Cerebellar nuclear complex (tissue), 1 donor: ENCODE measurements around the gene COL19A1.

ENCODE experiments used
- DNase-seq, 2 experiments: peaks; one replicate each; lab custom pipeline; 2025; lab: John Stamatoyannopoulos, UW

The COL19A1 gene

GRCh38 chr6:70059039-70059719 lies 192.8 kb downstream of the COL19A1 start:
- DNase-seq = no peak

DNA sequence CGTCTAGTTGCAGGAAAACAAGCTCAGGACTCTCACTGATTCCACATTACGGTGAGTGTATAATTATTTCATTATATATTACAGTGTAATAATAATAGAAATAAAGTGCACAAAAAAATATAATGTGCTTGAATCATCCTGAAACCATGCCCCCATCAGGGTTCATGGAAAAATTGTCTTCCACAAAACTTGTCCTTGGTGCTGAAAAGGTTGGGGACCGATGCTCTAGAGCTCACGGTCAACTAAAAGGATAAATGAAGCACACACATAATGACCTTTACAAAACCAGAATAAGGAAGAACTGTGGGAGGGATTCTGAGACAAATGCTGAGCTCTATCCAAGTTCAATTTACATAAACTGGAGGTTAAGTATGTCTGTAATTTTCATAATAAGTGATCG lies 194.3 kb downstream of the COL19A1 start:
- DNase-seq = no peak

DNA sequence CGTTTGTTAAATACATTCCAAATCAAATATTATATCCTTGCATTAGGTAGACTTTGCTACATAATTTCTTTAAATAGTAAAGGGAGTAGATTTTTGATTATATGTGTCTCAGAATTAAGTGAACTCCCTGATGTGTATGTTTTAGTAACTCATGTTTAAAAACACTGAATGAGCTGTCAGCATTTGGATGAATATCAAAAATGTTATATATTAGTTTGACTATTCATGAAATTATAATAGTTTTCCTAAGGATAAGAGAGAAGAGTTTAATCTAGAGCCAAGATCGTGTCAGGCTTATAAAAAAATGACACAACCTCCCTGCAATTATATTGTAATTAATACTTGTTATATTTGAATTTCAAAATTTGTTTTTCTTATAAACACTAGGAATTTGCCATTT lies 195.2 kb downstream of the COL19A1 start:
- no peak for DNase-seq

- DNase-seq = no peak
These were observed 195.7 kb downstream of the COL19A1 start for GRCh38 chr6:70062010-70062409.

- DNase-seq = no peak
These were observed 206.3 kb downstream of the COL19A1 start for GRCh38 chr6:70072540-70073179.

DNA sequence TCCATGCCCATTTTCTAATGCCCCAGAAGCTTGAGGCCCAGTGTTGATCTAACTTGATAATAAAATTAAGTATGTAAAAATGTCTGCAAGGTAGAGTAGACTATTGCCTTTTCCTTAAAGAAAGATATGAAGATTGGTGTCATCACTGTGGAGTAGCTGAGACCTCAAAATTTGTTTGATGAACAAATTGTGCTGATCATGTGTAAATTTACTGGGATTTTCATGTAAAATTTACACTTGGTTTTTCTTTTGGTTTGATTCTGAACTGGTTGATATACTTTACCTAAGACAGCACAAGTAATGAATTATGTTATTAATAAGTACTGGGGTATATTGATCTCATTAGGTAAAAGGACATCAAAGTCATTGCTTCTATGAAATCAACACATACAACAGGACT lies 207.3 kb downstream of the COL19A1 start:
- no peak for DNase-seq

DNA sequence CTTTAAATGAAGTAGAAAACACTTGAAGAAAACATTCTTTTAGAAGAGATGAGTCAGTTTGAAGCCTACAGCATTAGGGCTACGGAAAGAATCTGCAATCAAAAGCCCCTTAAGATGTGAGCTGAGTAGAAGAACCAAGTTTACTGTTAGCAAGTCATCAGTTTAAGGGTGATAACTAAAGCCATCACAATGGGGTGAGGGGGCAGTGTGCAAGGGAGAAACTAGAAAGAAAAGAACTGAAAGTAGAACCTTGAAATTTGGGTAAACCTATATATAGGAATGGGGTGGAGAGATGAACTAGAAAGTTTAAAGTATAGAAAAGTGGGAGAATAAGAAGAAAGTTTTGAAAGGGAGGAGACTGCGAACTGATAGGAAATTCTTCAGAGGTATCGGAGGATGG lies 212.9 kb downstream of the COL19A1 start:
- DNase-seq = no peak

GRCh38 chr6:70080443-70081070 lies 214.2 kb downstream of the COL19A1 start:
- DNase-seq = no peak

GRCh38 chr6:70082830-70083229 lies 216.5 kb downstream of the COL19A1 start:
- no peak for DNase-seq

- no peak for DNase-seq
These were observed 220.4 kb downstream of the COL19A1 start for GRCh38 chr6:70086806-70087205.

- no peak for DNase-seq
These were observed 227.8 kb downstream of the COL19A1 start for GRCh38 chr6:70094156-70094555.

DNA sequence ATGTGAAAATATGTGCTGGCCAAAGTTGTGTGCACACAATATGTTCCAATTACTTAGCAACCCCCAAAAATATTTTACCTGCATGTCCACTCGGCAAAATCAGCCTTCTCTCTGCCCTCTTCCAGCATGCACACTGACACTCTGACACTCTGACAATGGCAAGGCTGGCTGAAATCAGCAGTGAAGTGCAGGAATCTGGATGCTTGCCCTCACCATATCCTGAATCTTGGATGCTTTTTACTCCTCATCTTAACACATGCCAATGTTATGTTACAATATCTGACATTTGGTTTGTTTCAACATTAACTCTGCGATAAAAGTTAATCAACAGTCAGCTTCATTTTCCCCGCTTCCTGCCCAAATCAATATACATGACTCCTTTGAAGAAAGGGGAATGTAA lies 233.4 kb downstream of the COL19A1 start:
- DNase-seq = no peak

GRCh38 chr6:70103798-70104197 lies 237.4 kb downstream of the COL19A1 start:
- no peak for DNase-seq

- peak in 1 of 2 experiments; percentile 43 for DNase-seq
These were observed 241.7 kb downstream of the COL19A1 start for GRCh38 chr6:70107852-70108629.

- no peak for DNase-seq
These were observed 244.0 kb downstream of the COL19A1 start for GRCh38 chr6:70110126-70111022.

DNA sequence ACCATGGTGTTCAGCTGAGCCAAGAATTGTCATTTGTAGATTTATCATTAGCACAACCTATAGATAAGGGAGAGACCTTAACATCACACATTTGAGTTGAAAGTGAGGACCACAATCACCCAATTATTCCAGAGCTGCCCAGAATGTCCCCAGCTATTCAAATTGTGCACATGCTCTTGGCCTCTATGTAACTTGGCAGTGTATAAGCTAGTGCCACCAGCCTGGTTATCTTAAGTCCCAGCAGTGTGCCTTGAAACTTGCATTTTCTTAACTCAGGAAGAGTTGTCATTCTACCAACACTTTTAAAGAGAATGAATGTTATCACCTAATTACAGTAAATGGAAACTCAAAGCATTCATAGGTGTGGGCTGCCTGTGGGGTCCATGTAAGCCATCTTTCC lies 245.4 kb downstream of the COL19A1 start:
- no peak for DNase-seq

- DNase-seq = no peak
These were observed 246.4 kb downstream of the COL19A1 start for GRCh38 chr6:70112716-70113115.

DNA sequence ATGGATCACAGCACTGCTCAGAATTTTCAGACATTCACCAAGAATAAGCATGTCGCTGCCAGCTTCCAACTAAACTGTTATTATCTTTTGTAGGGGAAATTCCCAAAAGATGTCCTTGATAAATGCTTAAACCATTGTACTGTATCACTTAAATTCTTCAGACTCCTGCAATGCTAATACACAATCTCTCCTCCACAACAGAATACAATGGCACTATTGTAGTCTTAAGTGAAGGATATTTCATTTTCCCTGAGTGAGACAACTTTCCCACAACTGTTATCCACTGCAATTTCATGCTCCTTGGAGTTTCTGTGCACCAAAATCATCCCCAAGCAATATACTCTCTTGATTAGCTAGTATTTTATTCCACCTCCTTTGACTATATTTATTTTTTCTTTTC lies 246.8 kb downstream of the COL19A1 start:
- no peak for DNase-seq

DNA sequence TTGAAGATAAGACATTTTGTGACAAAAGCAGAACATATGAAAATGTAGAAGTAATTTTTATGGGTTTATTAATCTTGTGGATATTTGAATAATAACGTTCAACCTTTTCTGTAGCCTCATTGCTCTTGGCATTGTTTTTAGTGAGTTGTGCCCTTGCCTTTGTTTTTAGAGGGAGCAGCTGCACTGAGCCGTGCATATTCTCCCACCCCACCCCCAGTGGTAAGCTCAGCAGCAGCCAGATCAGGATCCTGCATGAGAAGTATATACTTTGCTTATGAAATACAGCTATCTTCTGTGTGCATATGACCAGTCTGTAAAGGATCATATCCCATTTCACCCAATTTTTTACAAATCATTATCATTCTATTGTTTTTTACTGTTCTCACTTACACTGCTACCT lies 252.3 kb downstream of the COL19A1 start:
- DNase-seq = no peak

- DNase-seq = no peak
These were observed 253.0 kb downstream of the COL19A1 start for GRCh38 chr6:70119218-70119835.

- no peak for DNase-seq
These were observed 258.1 kb downstream of the COL19A1 start for GRCh38 chr6:70124443-70124842.
